Left ventricle myocardium inferior (tissue), 1 donor: ENCODE measurements around the gene ARHGAP25. TPM values are rescaled to one million over a fixed set of nuclear protein-coding genes. Genes with fewer than 3 reads are reported as not detected.

Experiments used
- DNase-seq: peaks from one replicate; pipeline ENCODE4 v3.0.0-alpha.2; 2020
- H3K27ac ChIP-seq: fragments of 200-600 bp; replicated peaks from 2 replicates; pipeline ENCODE4 v1.8.0; 2021
- H3K27me3 ChIP-seq: fragments of 200-600 bp; 2 replicates; pipeline ENCODE4 v1.8.0; 2021; ENCODE audit warnings: low read depth
- H3K36me3 ChIP-seq: fragments of 200-600 bp; 2 replicates; pipeline ENCODE4 v1.8.0; 2021
- H3K4me1 ChIP-seq: fragments of 200-600 bp; 2 replicates; pipeline ENCODE4 v1.8.0; 2021
- H3K4me3 ChIP-seq: fragments of 200-600 bp; 2 replicates; pipeline ENCODE4 v1.8.0; 2021; ENCODE audit warnings: mild to moderate bottlenecking, moderate library complexity
- H3K9me3 ChIP-seq: fragments of 200-600 bp; replicated peaks from 2 replicates; pipeline ENCODE4 v1.8.0; 2021
- intact Hi-C: fragments of 100-400 bp; cut with micrococcal nuclease; formaldehyde crosslinking; loops from one replicate; pipeline ENCODE4 v1.11.0; 2022
- total RNA-seq: library from RNA; stranded (reverse); fragmentation: NEBNext Ultra II Directional; extraction: Animal tissue kit (Norgen Biotek cat#: 25700); gene quantifications from one replicate; pipeline ENCODE4 v1.2.1, GENCODE V29; 2021
- TF ChIP-seq, protein P1 (sequence below): fragments of 200-600 bp; IDR thresholded peaks from 2 replicates; pipeline ENCODE4 v1.8.0; 2021; ENCODE audit warnings: antibody characterized with exemption, mild to moderate bottlenecking, borderline replicate concordance
- donor health status: DM: no; HTN: yes; CAD: no; lungs with severe emphysema.

The ARHGAP25 gene
- total RNA-seq, 1 donor from 2014 or later = 5.3 TPM

DNA sequence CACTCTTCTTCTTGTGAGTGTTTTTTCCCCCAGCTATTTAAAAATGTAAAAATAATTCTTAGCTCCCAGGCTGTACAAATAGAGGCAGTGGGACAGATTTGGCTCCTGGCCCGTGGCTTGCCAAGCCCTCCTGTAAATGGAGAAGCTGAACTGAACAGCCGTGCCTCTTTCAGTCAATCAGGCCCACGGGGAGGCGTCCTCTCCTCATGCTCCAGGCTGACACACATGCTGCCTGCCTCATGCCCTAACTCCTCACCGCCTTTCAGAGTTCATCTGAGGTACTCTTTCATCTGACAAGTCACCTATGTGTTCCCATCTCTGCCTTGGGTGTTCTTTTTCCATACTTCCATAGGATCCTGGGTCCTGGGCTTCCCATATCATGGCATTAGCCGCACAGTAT lies 77.6 kb downstream of the ARHGAP25 start:
- Histone ChIP-seq H3K4me3 (no peak overlapping the region), H3K36me3 (peaks cover 46% of the 10 kb centered on the region), H3K4me1 (peaks cover 15% of the 10 kb centered on the region), H3K27me3 (no peaks in the 10 kb centered on the region), H3K9me3 (no peaks in the 10 kb centered on the region), H3K27ac (no peak overlapping the region)
- no peak for DNase-seq
- intact Hi-C loops = no loop called here
- TF ChIP-seq, protein P1, sequence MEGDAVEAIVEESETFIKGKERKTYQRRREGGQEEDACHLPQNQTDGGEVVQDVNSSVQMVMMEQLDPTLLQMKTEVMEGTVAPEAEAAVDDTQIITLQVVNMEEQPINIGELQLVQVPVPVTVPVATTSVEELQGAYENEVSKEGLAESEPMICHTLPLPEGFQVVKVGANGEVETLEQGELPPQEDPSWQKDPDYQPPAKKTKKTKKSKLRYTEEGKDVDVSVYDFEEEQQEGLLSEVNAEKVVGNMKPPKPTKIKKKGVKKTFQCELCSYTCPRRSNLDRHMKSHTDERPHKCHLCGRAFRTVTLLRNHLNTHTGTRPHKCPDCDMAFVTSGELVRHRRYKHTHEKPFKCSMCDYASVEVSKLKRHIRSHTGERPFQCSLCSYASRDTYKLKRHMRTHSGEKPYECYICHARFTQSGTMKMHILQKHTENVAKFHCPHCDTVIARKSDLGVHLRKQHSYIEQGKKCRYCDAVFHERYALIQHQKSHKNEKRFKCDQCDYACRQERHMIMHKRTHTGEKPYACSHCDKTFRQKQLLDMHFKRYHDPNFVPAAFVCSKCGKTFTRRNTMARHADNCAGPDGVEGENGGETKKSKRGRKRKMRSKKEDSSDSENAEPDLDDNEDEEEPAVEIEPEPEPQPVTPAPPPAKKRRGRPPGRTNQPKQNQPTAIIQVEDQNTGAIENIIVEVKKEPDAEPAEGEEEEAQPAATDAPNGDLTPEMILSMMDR = no peak

DNA sequence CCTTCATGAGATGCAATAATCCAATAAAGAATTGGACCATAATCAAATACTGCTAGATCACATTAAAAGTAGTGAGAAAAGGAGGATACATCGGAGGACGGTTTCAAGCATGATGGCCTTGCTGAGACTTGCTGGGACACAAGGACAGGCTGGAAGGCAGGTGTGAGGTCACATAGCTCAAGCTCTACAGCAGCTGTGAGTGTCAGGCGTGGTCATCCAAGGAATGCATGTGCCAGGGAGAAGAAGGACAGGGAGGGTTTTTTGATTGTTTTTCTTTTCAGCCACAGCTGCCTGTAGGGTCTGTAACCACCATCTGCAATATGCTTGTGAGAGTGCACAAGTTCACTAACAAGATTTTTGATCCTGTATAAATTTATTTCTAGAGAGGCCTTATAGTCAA lies 79.0 kb downstream of the ARHGAP25 start:
- Histone ChIP-seq H3K27ac (no peak overlapping the region), H3K4me3 (no peak overlapping the region)

DNA sequence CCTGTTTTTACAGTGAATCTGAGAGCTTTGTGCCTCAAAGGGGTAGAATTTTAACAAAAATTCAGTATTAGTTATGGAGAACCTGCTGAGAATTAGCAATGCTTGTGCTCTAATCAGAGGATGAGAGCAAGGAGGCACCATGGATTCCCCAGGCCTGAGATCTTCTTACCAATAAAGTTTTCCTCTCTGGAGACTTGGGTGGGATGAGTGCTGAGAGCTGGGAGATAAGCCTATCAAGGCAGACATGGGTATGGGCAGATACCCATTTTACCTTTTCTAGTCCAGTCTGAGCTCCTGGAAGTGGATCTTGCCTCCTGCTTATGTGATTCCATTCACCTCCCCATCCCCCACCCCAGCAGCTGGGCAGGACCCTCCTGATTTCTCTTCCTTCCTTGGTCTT lies 82.7 kb downstream of the ARHGAP25 start:
- intact Hi-C loops = no loop called here
- TF ChIP-seq, protein P1 = no peak

More for the DNA sequence above, 79.0 kb downstream of the ARHGAP25 start:
- no peaks in the 10 kb centered on the region for H3K27me3 ChIP-seq
- no peak for DNase-seq
- TF ChIP-seq, protein P1 = no peak
- H3K4me1 ChIP-seq = peaks cover 15% of the 10 kb centered on the region
- intact Hi-C loops = no loop called here
- H3K9me3 ChIP-seq = no peaks in the 10 kb centered on the region
- H3K36me3 ChIP-seq = peaks cover 48% of the 10 kb centered on the region

DNA sequence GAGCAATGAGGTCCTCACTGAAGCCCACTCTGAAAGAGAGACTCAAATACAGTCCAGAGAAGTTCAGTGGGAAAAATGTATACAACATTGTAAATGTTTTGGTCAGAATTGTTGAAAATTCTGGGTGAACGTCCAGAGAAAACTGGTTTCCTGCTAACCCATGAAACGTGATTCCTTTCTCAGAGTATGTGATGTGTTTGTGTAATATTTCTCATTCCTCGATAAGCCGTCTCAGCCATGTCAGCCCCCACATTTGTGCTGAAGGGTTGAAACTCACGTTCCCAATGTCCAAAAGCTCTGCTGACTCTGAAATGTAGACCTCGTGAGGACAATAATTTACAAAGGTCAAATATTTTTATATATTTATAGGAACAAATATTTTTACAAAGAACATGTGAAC lies 84.9 kb downstream of the ARHGAP25 start:
- H3K27ac ChIP-seq = no peak overlapping the region
- intact Hi-C loops = no loop called here
- TF ChIP-seq, protein P1 = no peak
- no peaks in the 10 kb centered on the region for H3K4me1 ChIP-seq
- peaks cover 63% of the 10 kb centered on the region for H3K36me3 ChIP-seq
- H3K9me3 ChIP-seq = no peaks in the 10 kb centered on the region
- no peak overlapping the region for H3K4me3 ChIP-seq
- DNase-seq = no peak
- H3K27me3 ChIP-seq = no peaks in the 10 kb centered on the region

More for the DNA sequence above, 82.7 kb downstream of the ARHGAP25 start:
- no peak overlapping the region for H3K4me3 ChIP-seq
- no peak overlapping the region for H3K27ac ChIP-seq
- H3K27me3 ChIP-seq = no peaks in the 10 kb centered on the region
- no peaks in the 10 kb centered on the region for H3K4me1 ChIP-seq
- H3K9me3 ChIP-seq = no peaks in the 10 kb centered on the region
- peaks cover 70% of the 10 kb centered on the region for H3K36me3 ChIP-seq
- no peak for DNase-seq

DNA sequence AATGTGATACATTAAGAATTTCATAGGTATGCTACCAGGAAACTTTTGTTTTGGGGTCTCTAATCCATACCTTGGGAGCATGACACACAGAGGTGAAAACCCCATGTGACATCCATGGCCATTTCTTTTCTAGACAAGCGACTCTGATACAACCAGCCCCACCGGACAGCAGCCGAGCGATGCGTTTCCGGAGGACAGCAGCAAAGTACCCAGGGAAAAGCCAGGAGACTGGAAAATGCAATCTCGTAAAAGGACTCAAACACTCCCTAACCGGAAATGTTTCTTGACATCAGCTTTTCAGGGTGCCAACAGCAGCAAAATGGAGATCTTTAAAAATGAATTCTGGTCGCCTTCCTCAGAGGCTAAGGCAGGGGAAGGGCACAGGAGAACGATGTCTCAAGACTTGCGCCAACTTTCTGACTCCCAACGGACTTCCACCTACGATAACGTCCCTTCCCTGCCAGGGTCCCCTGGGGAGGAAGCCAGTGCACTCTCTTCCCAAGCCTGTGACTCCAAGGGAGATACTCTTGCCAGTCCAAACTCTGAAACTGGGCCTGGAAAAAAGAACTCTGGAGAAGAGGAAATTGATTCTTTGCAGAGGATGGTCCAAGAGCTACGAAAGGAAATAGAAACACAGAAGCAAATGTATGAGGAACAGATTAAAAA lies 87.7 kb downstream of the ARHGAP25 start:
- Histone ChIP-seq H3K4me1 (no peaks in the 10 kb centered on the region), H3K27me3 (no peaks in the 10 kb centered on the region), H3K4me3 (no peak overlapping the region), H3K36me3 (peaks cover 49% of the 10 kb centered on the region), H3K9me3 (no peaks in the 10 kb centered on the region), H3K27ac (peak overlapping the region; percentile 56)
- intact Hi-C loops = no loop called here
- no peak for DNase-seq
- TF ChIP-seq, protein P1 = no peak
